Lung (tissue), 12 donors: ENCODE data around the gene GC. TPM values are rescaled to one million over a fixed set of nuclear protein-coding genes. Genes with fewer than 3 reads are reported as not detected.
A peak's percentile ranks its signal among the peaks of the same experiment; 100 is the strongest.

Experiments used
- ATAC-seq: fragments of 200-7000 bp; cut with Tn5 transposase; one replicate; pipeline ENCODE4 v1.9.1; 2020; ENCODE audit warnings: moderate number of reproducible peaks; ENCODE audit not compliant: insufficient read depth, low FRiP score
- DNase-seq, 3 donors: peaks; one replicate each; pipeline ENCODE4 v3.0.0-alpha.2; 2013 to 2017
- H3K27ac ChIP-seq, 2 donors: one replicate each; pipeline ENCODE4 v1.5.1; 2013; ENCODE audit warnings: mild to moderate bottlenecking in 2 of 2, moderate library complexity in 2 of 2, control low read depth in 1 of 2, inconsistent platforms in 1 of 2, low read depth in 1 of 2, low read length in 1 of 2
- H3K27me3 ChIP-seq, 3 donors: one replicate each; pipeline ENCODE4 v1.5.1; 2013; ENCODE audit warnings: low read length in 2 of 3; ENCODE audit not compliant: control insufficient read depth in 3 of 3, insufficient read depth in 3 of 3
- H3K36me3 ChIP-seq, 4 donors: one replicate each; pipeline ENCODE4 v1.5.1; 2013; ENCODE audit warnings: low read length in 4 of 4, mild to moderate bottlenecking in 1 of 4, moderate library complexity in 1 of 4; ENCODE audit not compliant: control insufficient read depth in 4 of 4, insufficient read depth in 4 of 4
- H3K4me1 ChIP-seq, 5 donors: one replicate each; pipeline ENCODE4 v1.5.1; 2013; ENCODE audit warnings: low read length in 5 of 5, mild to moderate bottlenecking in 2 of 5, moderate library complexity in 1 of 5; ENCODE audit not compliant: control insufficient read depth in 5 of 5, insufficient read depth in 5 of 5
- H3K4me3 ChIP-seq: one replicate; pipeline ENCODE4 v1.5.1; 2013; ENCODE audit warnings: mild to moderate bottlenecking, control low read depth, moderate library complexity
- H3K9ac ChIP-seq, 2 donors: one replicate each; pipeline ENCODE4 v1.5.1; 2013; ENCODE audit warnings: low read length in 2 of 2, control low read depth in 1 of 2; ENCODE audit not compliant: insufficient read depth in 1 of 2
- H3K9me3 ChIP-seq, 4 donors: one replicate each; pipeline ENCODE4 v1.5.1; 2013; ENCODE audit warnings: low read length in 3 of 4, mild to moderate bottlenecking in 1 of 4, moderate library complexity in 1 of 4; ENCODE audit not compliant: control insufficient read depth in 4 of 4, insufficient read depth in 3 of 4
- CTCF ChIP-seq: IDR thresholded peaks from 2 replicates; pipeline ENCODE4 v1.5.1; 2012; ENCODE audit warnings: mild to moderate bottlenecking; ENCODE audit errors: control extremely low read depth, extremely low read depth
- whole genome bisulfite sequencing, 2 donors: extraction: QIAGEN DNeasy Blood & Tissue Kit; methylation state at CpG; one replicate each; pipeline ENCODE4 v1.1.7; 2013; 5-methylcytosine and 5-hydroxymethylcytosine counted together
- polyA plus RNA-seq, 2 donors: library from polyadenylated mRNA; stranded (reverse); fragments of 200-250 nt; gene quantifications; one replicate each; pipeline ENCODE4 v1.2.1, GENCODE V29; 2013
- total RNA-seq, 2 donors: library from RNA; depleted of rRNA in 1 of 2; stranded (reverse); fragments of >200 nt in 1 of 2; gene quantifications; one replicate each; pipeline ENCODE4 v1.2.1, GENCODE V29; 2014 to 2021
- donor health status: control.
- donor health status: control.
- donor health status: Bipolar disorder and iron deficiency.
- donor health status: healthy.
- donor health status: DM: yes; HTN: yes; CAD: no.

GC gene
- total and polyA plus RNA-seq, 4 donors = 0.08 to 2.1 TPM; not detected in 2

GRCh38 chr4:71785959-71786358, 2.1 kb upstream of the GC start:
- H3K36me3 ChIP-seq = no peaks in the 10 kb centered on the region
- WGBS, 2 donors = 22 to 41% methylated on average over 4 of the region's 4 CpGs
- peaks cover 0 to 10% (median 0%) of the 10 kb centered on the region in 5 donors for H3K4me1 ChIP-seq
- no peak for ATAC-seq
- no peak overlapping the region for H3K27ac ChIP-seq
- TF ChIP-seq CTCF = no peak
- peak in 2 of 3 donors; percentile 73 to 89 for DNase-seq
- no peaks in the 10 kb centered on the region for H3K9me3 ChIP-seq
- H3K9ac ChIP-seq = no peak overlapping the region
- H3K4me3 ChIP-seq = no peak overlapping the region
- H3K27me3 ChIP-seq = no peaks in the 10 kb centered on the region

GRCh38 chr4:71784569-71785197, 804 bp upstream of the GC start:
- peaks cover 0 to 10% (median 0%) of the 10 kb centered on the region in 5 donors for H3K4me1 ChIP-seq
- H3K9me3 ChIP-seq = no peaks in the 10 kb centered on the region
- no peak overlapping the region for H3K27ac ChIP-seq
- no peaks in the 10 kb centered on the region for H3K36me3 ChIP-seq
- no peak overlapping the region for H3K9ac ChIP-seq
- DNase-seq (no peak), ATAC-seq (no peak)
- no peaks in the 10 kb centered on the region for H3K27me3 ChIP-seq
- TF ChIP-seq CTCF = no peak
- H3K4me3 ChIP-seq = no peak overlapping the region

GRCh38 chr4:71777891-71778290, 6.0 kb downstream of the GC start:
- no peaks in the 10 kb centered on the region for H3K36me3 ChIP-seq
- no peak overlapping the region for H3K27ac ChIP-seq
- no peaks in the 10 kb centered on the region for H3K9me3 ChIP-seq
- no peak for TF ChIP-seq CTCF
- DNase-seq (no peak), ATAC-seq (no peak)
- no peak overlapping the region for H3K4me3 ChIP-seq
- H3K27me3 ChIP-seq = no peaks in the 10 kb centered on the region
- H3K9ac ChIP-seq = no peak overlapping the region
- no peaks in the 10 kb centered on the region for H3K4me1 ChIP-seq

DNA sequence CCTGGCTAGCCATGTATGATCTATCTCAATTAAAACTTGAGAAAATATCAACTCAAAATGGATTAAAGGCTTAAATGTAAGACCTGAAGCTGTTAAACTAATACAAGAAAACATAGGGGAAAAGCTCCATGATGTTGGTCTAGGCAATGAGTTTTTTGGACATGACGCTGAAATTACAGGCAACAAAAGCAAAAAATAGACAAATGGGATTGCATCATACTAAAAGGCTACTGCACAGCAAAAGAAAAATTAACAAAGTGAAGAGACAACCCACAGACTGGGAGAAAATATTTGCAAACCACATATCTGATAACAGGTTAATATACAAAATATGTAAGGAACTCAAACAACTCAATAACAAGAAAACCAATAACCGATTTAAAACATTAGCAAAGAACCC, 8.4 kb downstream of the GC start:
- Histone ChIP-seq H3K9ac (no peak overlapping the region), H3K9me3 (no peaks in the 10 kb centered on the region), H3K27me3 (no peaks in the 10 kb centered on the region), H3K36me3 (no peaks in the 10 kb centered on the region), H3K4me1 (no peaks in the 10 kb centered on the region), H3K4me3 (no peak overlapping the region), H3K27ac (no peak overlapping the region)
- ATAC-seq (no peak), DNase-seq (no peak)
- WGBS, 2 donors = 88 to 91% methylated on average over 2 of the region's 2 CpGs
- TF ChIP-seq CTCF = no peak
